Epithelial cell of proximal tubule (primary cell): ENCODE results near the gene FTO. TPM values are rescaled to one million over a fixed set of nuclear protein-coding genes. Genes with fewer than 3 reads are reported as not detected.

Experiments
- DNase-seq: peaks from one replicate; pipeline ENCODE4 v3.0.0-alpha.2; 2011; ENCODE audit warnings: low read depth
- H3K4me3 ChIP-seq: 2 replicates; pipeline ENCODE4 v1.5.1; 2011; ENCODE audit warnings: low read depth, mild to moderate bottlenecking, low read length
- total RNA-seq: library from RNA; depleted of rRNA; stranded (reverse); fragments of >200 nt; gene quantifications from 2 replicates; pipeline ENCODE4 v1.2.3, GENCODE V29; 2015
- TF ChIP-seq, protein P1 (sequence below): conservative IDR thresholded peaks from 2 replicates; pipeline ENCODE4 v1.5.1; 2012; ENCODE audit warnings: low read depth, mild to moderate bottlenecking, low read length

FTO gene
- total RNA-seq, 1 donor from 2014 or later: 62.7 TPM

DNA sequence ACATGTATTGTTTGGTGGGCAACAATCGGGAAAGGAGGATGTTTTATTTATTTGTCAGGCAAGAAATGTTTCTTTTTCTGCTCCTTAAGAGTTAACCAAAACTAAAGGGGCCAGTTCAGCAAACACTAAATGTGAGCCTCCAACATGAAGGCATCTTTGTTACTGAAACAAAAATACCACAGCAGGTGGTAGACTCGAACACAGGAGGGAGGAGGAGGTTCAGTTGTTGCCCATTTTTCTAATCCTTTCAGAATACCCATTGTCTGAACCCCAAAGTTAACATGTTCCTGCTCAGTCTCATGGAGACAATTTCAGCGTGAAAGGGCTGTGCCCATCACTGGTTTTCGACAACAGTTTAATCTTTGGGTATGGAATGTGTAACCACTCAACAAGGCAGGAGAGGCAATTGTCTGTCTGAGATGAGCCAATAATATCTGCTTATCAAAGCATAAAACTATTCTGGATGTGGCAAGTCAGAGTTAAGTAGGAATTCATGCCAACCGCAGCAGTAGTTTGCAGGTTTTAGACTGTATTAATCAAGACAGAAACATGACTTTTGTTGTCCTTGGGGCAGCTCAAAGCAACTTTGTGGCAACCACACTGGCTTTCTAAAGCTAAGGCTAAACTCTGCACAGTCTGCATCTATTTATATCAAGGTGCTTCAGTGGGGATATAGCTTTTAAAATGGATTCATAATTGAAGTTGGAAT is 211.7 kb downstream of the FTO start:
- no peak overlapping the region for H3K4me3 ChIP-seq
- TF ChIP-seq, protein P1, sequence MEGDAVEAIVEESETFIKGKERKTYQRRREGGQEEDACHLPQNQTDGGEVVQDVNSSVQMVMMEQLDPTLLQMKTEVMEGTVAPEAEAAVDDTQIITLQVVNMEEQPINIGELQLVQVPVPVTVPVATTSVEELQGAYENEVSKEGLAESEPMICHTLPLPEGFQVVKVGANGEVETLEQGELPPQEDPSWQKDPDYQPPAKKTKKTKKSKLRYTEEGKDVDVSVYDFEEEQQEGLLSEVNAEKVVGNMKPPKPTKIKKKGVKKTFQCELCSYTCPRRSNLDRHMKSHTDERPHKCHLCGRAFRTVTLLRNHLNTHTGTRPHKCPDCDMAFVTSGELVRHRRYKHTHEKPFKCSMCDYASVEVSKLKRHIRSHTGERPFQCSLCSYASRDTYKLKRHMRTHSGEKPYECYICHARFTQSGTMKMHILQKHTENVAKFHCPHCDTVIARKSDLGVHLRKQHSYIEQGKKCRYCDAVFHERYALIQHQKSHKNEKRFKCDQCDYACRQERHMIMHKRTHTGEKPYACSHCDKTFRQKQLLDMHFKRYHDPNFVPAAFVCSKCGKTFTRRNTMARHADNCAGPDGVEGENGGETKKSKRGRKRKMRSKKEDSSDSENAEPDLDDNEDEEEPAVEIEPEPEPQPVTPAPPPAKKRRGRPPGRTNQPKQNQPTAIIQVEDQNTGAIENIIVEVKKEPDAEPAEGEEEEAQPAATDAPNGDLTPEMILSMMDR: no peak
- no peak for DNase-seq

DNA sequence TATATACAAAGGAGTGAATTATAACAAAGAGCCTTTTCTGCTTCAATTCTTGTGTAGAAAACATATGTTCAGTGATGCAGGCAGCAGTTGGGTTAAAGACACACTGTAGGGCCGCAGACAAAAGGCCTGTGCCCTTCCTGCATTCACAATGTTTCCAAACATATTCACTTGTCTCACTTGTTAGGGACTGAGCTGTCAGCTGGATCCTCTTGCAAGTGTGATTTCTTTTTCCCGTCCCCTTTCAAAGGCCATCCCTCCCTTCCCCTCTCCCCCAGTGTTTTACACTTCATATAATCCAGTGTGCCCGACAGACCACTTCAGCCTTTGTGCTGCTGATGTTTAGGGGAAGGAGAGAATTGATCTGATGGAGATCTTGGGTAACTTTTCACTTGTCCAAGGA is 217.0 kb downstream of the FTO start:
- DNase-seq: no peak
- no peak overlapping the region for H3K4me3 ChIP-seq
- TF ChIP-seq, protein P1: no peak

DNA sequence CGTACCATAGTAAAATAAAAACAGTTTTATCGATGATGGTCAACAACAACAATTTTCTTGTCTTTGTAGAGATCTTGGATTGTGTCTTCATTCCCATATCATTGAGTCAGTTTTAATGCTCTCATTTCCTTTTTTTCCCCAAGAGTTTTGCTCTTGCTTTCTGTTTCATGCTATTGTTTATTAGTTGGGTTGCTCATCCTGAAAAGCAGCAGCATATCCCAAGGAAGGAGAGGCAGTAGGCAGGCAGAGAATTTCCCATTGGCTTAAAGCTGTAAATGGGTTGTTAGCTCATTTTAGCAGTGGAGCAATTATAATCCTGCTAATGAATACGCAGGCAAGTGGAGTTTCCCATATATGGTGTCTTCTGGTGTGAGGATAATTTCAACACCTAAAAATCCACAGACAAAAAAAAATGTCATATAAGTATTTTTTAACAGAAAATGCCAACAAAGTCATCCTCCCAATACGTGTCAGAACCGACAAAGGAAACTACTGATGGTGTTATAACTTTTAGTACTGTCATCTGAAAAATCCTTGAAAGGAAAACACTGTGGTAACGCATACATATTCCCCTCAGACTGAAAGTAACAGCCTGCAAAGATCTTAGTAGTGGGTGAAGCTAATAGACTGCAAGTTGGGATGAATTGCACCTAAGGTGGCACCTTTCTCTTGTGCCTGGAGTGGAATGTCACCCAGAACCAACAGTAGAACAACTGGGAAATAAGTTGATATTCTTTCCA is 218.3 kb downstream of the FTO start:
- TF ChIP-seq, protein P1: no peak
- DNase-seq: no peak

DNA sequence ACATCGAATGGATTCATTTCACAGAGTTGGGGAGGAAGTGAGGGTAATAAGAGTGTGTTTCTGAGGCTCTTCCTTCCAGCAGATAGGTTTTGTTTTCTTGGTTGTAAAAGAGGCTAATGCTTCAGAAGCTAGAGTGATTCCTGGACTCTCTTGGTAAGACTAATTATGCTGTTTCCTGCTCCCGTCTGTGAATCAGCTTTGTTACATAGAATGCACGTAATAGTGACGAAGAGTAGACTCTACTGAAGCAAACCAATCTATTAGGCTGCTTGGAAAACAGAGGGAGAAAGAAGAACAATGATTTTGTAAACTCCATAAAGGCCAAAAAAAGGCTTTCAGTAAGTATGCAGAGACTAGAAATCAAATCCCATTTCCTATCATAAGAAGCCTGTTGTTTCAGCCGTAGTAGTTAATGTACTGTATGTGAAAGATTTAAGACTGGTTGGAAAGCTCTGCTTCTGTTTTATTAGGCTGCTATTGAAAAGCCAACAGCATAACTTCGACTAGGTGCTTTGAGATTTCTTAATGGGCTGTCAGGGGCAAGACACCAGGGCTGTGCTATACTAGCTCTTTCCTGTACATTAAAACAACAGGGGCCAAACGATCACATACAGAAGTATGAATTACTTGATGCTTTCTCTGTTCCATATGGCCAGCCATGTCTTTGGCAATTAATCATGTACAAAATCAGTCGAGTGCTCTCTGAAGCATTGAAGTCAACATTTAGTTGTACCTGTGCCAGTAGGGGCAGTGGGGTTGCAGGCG is 219.0 kb downstream of the FTO start:
- TF ChIP-seq, protein P1: no peak
- H3K4me3 ChIP-seq: no peak overlapping the region
- DNase-seq: no peak

More for the DNA sequence above, 218.3 kb downstream of the FTO start:
- H3K4me3 ChIP-seq: no peak overlapping the region

DNA sequence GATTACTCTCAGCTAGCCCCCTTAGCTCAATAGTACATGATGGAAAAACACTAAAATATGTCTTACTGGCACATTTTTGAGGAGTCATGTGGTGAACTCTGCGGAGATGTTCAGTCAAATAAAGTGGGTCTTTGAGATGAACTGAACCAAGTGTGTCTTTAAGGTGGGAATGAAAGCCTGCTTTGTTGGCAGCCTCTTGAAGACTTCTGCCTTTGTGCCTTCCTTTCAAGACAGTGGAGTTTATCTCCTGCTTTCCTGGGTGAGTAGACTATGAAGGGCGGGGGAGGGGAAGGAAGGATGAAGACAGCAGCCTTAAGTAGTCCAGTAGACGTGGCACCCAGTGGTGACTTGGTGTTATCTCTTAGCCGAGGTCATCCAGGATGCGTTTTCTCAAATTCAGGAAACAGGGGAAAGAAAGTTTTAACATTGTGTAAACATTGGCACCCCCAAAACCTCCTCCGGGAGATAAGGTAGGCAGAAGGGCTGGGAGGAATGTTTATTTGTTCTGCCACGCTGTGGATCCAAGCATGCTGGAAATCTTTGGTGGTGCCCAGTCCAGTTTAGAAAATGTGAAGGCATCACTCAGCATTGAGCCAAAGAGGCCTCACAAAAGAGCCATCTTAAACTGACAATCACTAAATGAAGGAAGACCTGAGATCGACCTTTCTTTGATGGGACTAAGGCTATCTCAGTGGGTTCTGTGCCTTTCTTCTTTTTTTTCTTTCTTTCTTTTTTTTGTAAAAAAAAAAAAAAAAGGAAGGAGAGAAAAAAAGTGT is 220.6 kb downstream of the FTO start:
- H3K4me3 ChIP-seq: no peak overlapping the region
- no peak for DNase-seq
- TF ChIP-seq, protein P1: no peak

DNA sequence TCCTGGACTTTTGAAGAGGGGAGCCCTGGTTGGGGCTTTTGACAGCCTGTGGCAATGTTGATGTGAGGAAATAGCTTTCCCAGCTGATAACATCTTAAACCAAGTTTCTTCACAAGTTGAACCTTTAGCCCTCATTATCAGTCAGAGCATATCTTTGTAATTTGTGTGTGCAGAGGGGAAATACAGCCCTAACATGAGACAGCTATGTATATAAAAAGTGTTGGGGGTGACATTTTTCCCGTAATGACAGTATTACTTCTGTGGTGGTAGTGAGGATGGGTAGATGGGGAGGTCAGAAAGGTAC is 221.1 kb downstream of the FTO start:
- no peak overlapping the region for H3K4me3 ChIP-seq
- DNase-seq: no peak
- TF ChIP-seq, protein P1: no peak
